GM12873 (cell line): ENCODE measurements around the gene SLC51A.

Experiments
- CTCF ChIP-seq: IDR thresholded peaks from 2 replicates; pipeline ENCODE4 v1.5.1; 2012; ENCODE audit warnings: low read depth, mild to moderate bottlenecking, moderate library complexity, low read length, control low read depth; ENCODE audit not compliant: insufficient read depth; ENCODE audit errors: missing control alignments

The SLC51A gene

GRCh38 chr3:196205442-196206205 lies 10.7 kb upstream of the SLC51A start:
- TF ChIP-seq CTCF: peak; percentile 10

- TF ChIP-seq CTCF: no peak
These were observed 9.0 kb upstream of the SLC51A start for GRCh38 chr3:196207159-196207832.

GRCh38 chr3:196207833-196208607 lies 8.3 kb upstream of the SLC51A start:
- no peak for TF ChIP-seq CTCF

- TF ChIP-seq CTCF: no peak
These were observed 7.2 kb upstream of the SLC51A start for GRCh38 chr3:196208942-196209695.

- TF ChIP-seq CTCF: no peak
These were observed 5.4 kb upstream of the SLC51A start, which contains the start of gene ZDHHC19 for GRCh38 chr3:196210673-196211556. ZDHHC19 (minus strand) TSS chr3:196211400; CDS start chr3:196211315, 85 bp downstream.

GRCh38 chr3:196214783-196215441 lies 1.4 kb upstream of the SLC51A start:
- TF ChIP-seq CTCF: no peak
